GM18868 (cell line): ENCODE measurements around the gene THAP5.

Experiments used
- ATAC-seq: cut with Tn5 transposase; IDR thresholded peaks from one replicate; pipeline ENCODE4 v1.9.1; 2021; ENCODE audit warnings: mild to moderate bottlenecking, moderate library complexity; ENCODE audit not compliant: unreplicated experiment

The THAP5 gene

GRCh38 chr7:108535744-108536143 lies 33.8 kb downstream of the THAP5 start:
- ATAC-seq, result no peak

GRCh38 chr7:108535257-108535656 lies 34.2 kb downstream of the THAP5 start:
- ATAC-seq, result no peak

GRCh38 chr7:108533712-108534111 lies 35.8 kb downstream of the THAP5 start:
- ATAC-seq, result no peak

DNA sequence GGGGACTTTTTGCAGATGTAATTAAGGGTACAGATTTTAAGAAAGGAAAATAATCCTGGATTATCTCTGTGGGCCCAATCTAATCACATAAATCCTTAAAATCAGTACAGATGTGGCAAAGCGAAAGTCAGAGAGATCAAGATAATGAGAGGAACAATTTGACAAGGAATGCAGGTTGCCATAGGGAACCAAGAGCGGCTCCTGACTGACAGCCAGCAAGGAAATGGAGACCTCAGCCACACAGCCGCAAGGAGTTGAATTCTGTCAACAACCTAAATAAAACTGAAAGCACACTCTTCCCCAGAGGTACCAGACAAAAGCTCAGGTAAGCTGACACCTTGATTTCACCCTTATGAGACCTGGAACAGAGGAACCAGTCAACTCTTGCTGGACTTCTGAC lies 40.2 kb downstream of the THAP5 start:
- no peak for ATAC-seq

- no peak for ATAC-seq
Measured at GRCh38 chr7:108528183-108528712, 41.3 kb downstream of the THAP5 start.

DNA sequence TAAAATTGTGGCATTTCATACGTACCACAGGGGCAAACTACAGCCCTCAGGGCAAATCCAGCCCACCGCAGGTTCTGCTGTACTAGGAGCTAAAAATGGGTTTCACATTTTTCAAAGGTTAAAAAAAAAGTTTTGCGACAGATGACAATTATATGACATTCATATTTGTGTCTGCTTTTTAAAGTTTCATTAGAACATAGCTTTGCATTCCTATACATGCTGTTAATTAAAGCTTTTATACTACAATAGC lies 42.8 kb downstream of the THAP5 start:
- ATAC-seq, result no peak

DNA sequence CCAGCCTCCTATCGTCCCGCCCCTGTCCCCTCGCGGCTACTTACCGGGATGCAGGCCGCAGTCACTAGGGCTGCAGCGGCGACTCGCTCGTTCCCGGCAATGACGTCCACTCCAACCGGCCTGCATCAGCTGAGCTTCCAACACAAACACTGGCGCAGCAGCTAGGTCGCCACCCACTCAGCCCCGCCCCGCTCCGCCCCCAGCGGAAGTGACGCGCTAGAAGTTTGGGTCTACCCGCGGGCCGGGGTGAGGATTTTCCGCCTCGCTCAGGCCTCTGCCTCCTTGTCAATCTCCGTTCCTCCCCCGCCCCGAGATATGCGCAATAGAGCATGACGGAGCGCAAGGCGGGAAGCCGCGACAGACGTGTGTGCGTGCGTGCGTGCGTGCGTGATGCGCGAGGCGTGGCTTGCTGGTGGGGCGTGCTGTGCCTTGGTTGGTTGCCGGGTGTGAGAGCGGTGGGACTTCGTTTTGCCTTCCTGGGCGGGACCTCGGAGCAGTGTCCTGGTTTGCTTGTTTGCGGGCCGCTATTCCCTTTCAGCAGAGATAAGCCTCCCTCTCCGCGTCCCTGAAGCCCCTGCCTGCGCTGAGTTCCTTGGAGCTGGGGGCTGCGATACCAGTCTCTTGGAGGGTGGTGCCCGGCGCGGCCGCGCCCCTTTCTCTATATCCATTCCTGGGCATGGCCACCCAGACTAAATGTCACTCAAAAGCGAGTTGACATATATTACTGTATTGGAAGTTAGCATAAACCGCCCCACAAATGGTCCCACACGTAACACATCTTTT lies 43.3 kb downstream of the THAP5 start, which contains the start of gene PNPLA8:
Gene PNPLA8, minus strand, starts transcription at position 151 of the 783 bp plus-strand sequence. CDS start 10,644 bp downstream, outside the sequence.
- ATAC-seq, result peak; percentile 91

- ATAC-seq, result peak; percentile 42
Measured at GRCh38 chr7:108525327-108525984, 44.0 kb downstream of the THAP5 start.

DNA sequence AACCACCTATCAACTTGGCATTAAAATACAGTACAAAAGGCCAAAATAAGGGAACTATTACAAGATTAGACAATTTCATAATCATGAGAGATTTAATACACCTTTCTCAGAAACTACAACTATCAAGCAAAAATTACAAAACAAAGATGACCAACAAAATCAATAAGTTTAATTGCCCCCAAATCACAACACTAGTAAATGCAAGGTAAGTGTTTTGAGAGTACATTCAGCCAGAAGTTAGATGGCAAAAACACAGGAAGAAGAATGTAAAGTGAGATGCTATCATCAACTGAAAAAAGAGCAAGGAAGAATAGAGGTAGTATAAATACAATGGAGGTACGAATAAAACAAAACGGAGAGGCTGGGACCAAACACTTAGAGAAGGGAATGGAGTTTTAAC lies 46.7 kb downstream of the THAP5 start:
- ATAC-seq, result no peak

DNA sequence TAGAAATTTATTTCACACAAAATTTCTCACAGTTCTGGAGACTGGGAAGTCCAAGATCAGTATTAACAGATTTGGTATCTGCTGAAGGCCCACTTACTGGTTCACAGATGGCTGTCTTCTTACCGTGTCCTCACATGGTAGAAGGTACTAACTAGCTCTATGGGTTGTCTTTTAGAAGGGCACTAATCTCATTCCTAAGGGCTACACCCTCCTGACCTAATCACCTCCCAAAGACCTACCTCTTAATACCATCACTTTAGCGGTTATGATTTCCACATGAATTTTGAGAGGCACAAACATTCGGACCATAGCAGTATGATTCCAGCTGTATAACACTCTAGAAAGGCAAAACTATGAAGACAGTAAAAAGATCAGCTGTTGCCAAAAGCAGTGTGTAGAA lies 51.6 kb downstream of the THAP5 start:
- ATAC-seq, result no peak

DNA sequence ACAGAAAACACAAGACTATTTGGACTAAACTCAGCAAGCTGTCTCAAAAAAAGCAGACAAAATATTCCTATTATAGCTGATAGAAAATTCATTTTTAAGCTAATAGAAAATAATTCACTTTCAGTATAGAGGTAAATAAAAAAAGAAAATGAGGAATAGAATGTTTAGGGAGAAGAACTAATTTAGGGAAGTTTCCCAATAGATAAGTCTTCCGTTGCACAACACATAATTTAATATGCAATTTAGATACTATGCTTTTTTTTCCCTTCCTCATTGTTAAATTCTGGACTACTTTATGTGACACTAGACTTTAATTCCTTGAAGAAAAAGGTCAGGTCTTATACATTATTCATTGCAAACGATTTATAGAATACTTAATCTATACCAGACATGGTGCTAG lies 53.9 kb downstream of the THAP5 start:
- no peak for ATAC-seq

- ATAC-seq, result no peak
Measured at GRCh38 chr7:108515013-108515412, 54.5 kb downstream of the THAP5 start.
